ENCODE data around the gene ZNF775.

The ZNF775 gene

GRCh38 chr7:150402671-150403321 lies 23.7 kb downstream of the ZNF775 start:
- no peak for DNase-seq

- no peak for DNase-seq
Observed at GRCh38 chr7:150403376-150404171, 24.4 kb downstream of the ZNF775 start.

- DNase-seq = no peak
Observed at GRCh38 chr7:150404172-150404804, 25.2 kb downstream of the ZNF775 start.

- DNase-seq = peak; percentile 82
Observed at GRCh38 chr7:150404805-150405583, 25.9 kb downstream of the ZNF775 start.

GRCh38 chr7:150405584-150406311 lies 26.6 kb downstream of the ZNF775 start:
- DNase-seq = peak; percentile 27

GRCh38 chr7:150406312-150406566 lies 27.1 kb downstream of the ZNF775 start:
- DNase-seq = no peak

- peak; percentile 54 for DNase-seq
Observed at GRCh38 chr7:150406567-150407421, 27.7 kb downstream of the ZNF775 start.

GRCh38 chr7:150407588-150408392 lies 28.7 kb downstream of the ZNF775 start:
- no peak for DNase-seq

- DNase-seq = no peak
Observed at GRCh38 chr7:150408393-150409299, 29.5 kb downstream of the ZNF775 start.

- DNase-seq = no peak
Observed at GRCh38 chr7:150409300-150410030, 30.3 kb downstream of the ZNF775 start.

- DNase-seq = no peak
Observed at GRCh38 chr7:150410131-150410530, 31.0 kb downstream of the ZNF775 start.

GRCh38 chr7:150410680-150411346 lies 31.7 kb downstream of the ZNF775 start:
- DNase-seq = no peak

- no peak for DNase-seq
Observed at GRCh38 chr7:150411606-150412005, 32.5 kb downstream of the ZNF775 start.

- no peak for DNase-seq
Observed at GRCh38 chr7:150412016-150412415, 32.9 kb downstream of the ZNF775 start.

GRCh38 chr7:150412518-150413488 lies 33.7 kb downstream of the ZNF775 start:
- DNase-seq = peak; percentile 53

- DNase-seq = no peak
Observed at GRCh38 chr7:150413640-150414081, 34.5 kb downstream of the ZNF775 start.

Data from inflammatory macrophage treated with lipopolysaccharide for 4 hours (primary cell).